Caki2 (cell line): ENCODE results near the gene DERA. TPM values are rescaled to one million over a fixed set of nuclear protein-coding genes. Genes with fewer than 3 reads are reported as not detected.
"Not testable (repeated sequence)": the region's sequence is repeated elsewhere in the genome, so short reads cannot be mapped to it uniquely, and the experiment has no call there.

ENCODE experiments used
- DNase-seq: peaks from one replicate; pipeline ENCODE4 v3.0.0-alpha.2; 2015; ENCODE audit warnings: low read depth
- in situ Hi-C: cut with HindIII; loops from 2 replicates; pipeline ENCODE4 v1.10.0; 2016; ENCODE audit warnings: low sequenced_read_pairs, low pct_unique_long_range_greater_than_20kb, mixed read lengths
- total RNA-seq: library from RNA; depleted of rRNA; stranded (reverse); fragments of >200 nt; shearing (Covaris generic); gene quantifications from 2 replicates; pipeline ENCODE4 v1.2.3, GENCODE V29; 2014; ENCODE audit warnings: low replicate concordance

DERA gene
- total RNA-seq, 1 experiment from 2014 or later: 107 TPM

GRCh38 chr12:15896867-15897266 lies 14.3 kb upstream of the DERA start:
- in situ Hi-C loops: no loop called here
- no peak for DNase-seq

- in situ Hi-C loops: no loop called here
- DNase-seq: no peak
Observed at GRCh38 chr12:15897433-15897832, 13.7 kb upstream of the DERA start.

GRCh38 chr12:15899282-15899870 lies 11.8 kb upstream of the DERA start:
- peak; percentile 34 for DNase-seq
- in situ Hi-C loops: no loop called here

GRCh38 chr12:15904378-15904920 lies 6.7 kb upstream of the DERA start:
- DNase-seq: no peak

GRCh38 chr12:15910468-15910863 lies 666 bp upstream of the DERA start:
- DNase-seq: no peak
- in situ Hi-C loops: no loop called here

More at GRCh38 chr12:15904378-15904920, 6.7 kb upstream of the DERA start:
- in situ Hi-C loops: no loop called here

- in situ Hi-C loops, DNase-seq: not testable (repeated sequence)
Observed at GRCh38 chr12:15911931-15912330, 799 bp downstream of the DERA start.

- in situ Hi-C loops: not testable (repeated sequence)
Observed at GRCh38 chr12:15914131-15914530, 3.0 kb downstream of the DERA start.

GRCh38 chr12:15918066-15918465 lies 6.9 kb downstream of the DERA start:
- in situ Hi-C loops: no loop called here
- no peak for DNase-seq

More at GRCh38 chr12:15914131-15914530, 3.0 kb downstream of the DERA start:
- DNase-seq: not testable (repeated sequence)

GRCh38 chr12:15919418-15919817 lies 8.3 kb downstream of the DERA start:
- no peak for DNase-seq
- in situ Hi-C loops: no loop called here

- in situ Hi-C loops: no loop called here
Observed at GRCh38 chr12:15924956-15925355, 13.8 kb downstream of the DERA start.

GRCh38 chr12:15928346-15928745 lies 17.2 kb downstream of the DERA start:
- in situ Hi-C loops: no loop called here
- no peak for DNase-seq

More at GRCh38 chr12:15924956-15925355, 13.8 kb downstream of the DERA start:
- DNase-seq: no peak

GRCh38 chr12:15928870-15929571 lies 17.9 kb downstream of the DERA start:
- in situ Hi-C loops: no loop called here
- DNase-seq: no peak

- DNase-seq: peak; percentile 21
- in situ Hi-C loops: no loop called here
Observed at GRCh38 chr12:15931590-15932053, 20.5 kb downstream of the DERA start.

- in situ Hi-C loops: no loop called here
- no peak for DNase-seq
Observed at GRCh38 chr12:15932327-15932726, 21.2 kb downstream of the DERA start.

- in situ Hi-C loops: no loop called here
- no peak for DNase-seq
Observed at GRCh38 chr12:15932971-15933370, 21.8 kb downstream of the DERA start.

- in situ Hi-C loops: no loop called here
- DNase-seq: no peak
Observed at GRCh38 chr12:15933751-15934150, 22.6 kb downstream of the DERA start.

- in situ Hi-C loops: no loop called here
- DNase-seq: no peak
Observed at GRCh38 chr12:15936751-15937150, 25.6 kb downstream of the DERA start.

- in situ Hi-C loops: no loop called here
- no peak for DNase-seq
Observed at GRCh38 chr12:15937902-15938301, 26.8 kb downstream of the DERA start.

- DNase-seq: no peak
- in situ Hi-C loops: no loop called here
Observed at GRCh38 chr12:15939111-15939510, 28.0 kb downstream of the DERA start.
